Measurements from ENCODE around the gene SGMS1.

SGMS1 gene

DNA sequence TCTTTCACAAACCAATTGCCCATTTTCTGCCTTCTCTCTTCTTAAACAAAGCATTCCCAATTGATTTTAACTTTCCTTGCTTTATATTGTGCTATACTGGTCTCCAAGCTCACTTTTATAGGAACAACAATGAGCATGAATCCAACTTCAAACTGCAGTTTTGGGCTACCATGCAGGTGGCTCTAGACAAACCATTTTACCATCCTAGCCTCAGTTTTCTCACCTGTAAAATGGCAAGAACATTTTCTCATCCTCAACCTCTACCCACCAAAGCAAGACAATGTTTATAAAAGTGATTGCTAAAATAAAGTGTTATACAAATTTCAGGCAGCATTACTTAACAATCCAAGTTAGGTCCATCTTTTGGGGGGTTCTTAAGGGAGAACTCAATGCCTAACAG is 305.6 kb downstream of the SGMS1 start:
- DNase-seq = no peak

- DNase-seq = no peak
Measured at GRCh38 chr10:50316695-50317648, 306.8 kb downstream of the SGMS1 start.

DNA sequence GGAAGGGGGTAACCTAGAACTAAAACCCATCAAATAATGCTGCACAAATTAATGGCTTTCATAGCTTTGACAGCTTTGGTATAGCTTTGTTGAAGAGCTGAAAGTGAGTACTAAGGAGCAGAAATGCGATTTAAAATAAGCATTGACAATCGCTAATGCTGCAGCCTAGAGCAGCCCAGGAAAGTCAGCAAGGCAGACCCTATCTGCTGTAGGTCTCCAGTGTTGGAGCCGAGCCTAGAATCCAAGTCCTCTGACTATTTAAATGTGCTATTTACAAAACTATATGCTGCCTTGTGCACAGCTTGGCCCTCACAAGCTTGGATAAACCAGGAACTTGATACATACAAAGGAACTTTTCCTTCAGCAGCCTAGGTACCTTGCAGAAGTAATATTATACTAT is 307.6 kb downstream of the SGMS1 start:
- no peak for DNase-seq

- DNase-seq = no peak
Measured at GRCh38 chr10:50315424-50315823, 308.3 kb downstream of the SGMS1 start.

DNA sequence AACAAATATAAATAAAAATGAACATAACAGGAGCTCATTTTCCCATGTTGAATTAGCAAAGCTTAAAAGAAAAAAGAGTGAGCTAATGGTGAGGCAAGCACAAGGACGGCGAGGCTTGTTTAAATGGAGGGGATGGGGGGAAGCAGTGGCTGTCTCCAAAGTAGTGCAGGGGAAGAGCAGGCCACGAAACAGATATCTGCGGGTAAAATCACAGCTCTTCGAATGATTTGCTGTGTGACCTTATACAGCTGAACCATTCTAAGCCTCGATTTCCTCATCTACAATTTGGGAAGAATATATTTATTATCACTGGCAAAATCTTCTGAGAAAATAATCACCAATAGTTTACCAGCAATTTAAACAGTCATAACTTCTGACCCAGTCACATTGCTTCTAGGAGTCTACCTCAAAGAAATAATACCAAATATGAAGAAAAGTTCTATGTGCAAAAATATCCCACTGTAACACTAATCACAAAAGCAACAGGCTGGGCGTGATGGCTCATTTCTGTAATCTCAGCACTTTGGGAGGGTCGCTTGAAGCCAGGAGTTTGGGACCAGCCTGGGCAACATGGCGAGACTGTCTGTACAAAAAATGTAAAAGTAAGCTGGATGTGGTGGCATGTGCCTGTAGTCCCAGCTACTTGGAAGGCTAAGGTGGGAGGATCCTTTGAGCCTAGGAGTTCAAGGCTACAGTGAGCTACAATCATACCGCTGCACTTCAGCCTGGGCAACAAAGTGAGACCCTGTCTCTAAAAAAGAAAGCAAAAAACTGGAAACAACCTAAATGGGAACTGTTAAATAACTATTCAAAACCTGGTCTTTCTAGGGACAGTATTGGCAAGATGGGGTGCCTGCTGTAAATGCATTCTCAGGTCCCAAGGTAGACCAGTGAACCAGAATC is 309.3 kb downstream of the SGMS1 start:
- DNase-seq = no peak

DNA sequence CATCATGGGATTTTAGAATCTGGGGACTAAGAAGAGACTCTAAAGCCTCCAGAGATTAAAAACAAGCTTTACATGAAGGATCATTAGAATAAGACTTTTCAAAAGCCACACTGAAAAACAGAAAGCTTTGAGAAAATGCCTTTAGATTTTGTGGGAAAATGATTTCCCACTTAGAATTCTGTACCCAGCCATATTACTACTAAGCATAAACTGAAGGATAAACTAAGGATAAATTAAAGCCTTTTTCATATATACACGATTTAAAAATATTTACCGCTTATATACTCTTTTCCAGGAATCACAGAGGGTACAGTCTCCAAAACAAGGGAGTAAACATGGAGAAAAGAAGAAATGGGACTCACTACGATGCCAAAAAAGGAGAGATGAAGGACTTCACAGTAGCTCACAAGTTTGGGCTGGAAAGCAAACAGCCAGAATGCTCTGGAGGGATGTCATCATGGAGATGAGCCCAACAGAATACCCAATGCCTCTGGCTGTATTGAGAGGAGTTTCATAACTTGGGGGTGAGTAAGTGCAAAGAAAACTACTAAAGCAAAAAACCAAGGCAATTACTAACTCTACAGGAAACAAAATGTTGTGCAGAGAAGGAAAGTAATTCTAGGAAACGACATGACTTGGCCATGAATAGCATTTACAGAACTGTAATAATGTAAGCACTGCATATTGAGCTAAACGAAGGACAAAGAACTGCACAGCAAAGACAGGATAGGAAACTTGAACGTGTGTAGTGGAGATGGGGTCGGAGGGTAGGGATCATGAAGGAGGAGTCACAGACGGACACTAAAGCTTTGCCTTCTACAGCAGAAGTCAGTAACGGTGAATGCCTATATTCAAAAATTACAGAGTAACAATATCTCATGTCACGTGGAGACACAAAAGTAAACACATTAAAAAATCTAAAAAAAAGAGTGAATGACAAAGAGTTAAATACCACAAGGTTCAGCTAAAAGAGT is 311.0 kb downstream of the SGMS1 start:
- DNase-seq = no peak

DNA sequence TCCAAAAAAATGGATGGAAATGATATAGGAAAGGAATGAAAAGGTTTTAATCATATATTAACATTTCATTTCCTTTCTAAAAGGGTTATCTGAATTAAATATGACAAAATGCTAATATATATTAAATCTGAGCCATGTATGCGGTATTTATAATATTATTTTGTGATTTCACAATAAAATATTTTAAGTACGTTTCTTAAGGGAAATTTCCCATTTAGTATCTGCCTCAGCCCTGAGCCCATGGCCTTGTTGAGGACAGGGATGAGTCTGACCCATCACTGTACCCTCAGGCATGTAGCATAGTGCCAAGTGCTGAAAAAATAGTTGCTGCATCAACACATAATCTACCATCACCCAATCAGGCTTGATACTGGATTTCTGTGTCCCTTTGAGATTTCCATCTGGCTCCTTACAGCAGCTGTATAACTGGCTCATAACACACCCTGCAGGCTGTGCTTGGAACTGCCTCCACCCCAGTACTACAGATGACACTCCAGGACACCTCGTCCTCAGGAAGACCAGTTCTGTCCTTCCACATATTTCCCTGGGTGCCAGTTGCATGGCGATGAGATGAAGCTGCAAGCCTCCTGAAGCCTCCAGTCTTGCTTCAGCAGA is 313.1 kb downstream of the SGMS1 start:
- DNase-seq = no peak

DNA sequence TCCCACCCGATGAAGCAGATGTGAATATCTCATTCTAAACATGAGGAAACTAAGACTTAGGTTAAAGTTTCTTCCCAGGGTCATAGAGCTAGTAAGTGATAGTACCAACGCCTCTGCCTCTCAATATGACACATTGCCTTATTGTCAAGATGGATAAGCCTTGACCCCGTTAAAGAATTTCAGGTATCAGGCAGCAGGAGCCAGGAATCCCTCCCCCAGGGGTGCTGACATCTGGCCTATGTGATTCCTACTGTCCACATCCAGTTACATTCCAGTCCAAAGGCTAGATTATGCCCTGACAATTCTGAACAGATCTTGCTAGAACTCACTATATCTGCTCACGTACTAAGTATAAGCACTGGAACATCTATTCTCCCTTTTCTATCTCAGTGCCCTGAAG is 314.4 kb downstream of the SGMS1 start:
- DNase-seq = no peak

DNA sequence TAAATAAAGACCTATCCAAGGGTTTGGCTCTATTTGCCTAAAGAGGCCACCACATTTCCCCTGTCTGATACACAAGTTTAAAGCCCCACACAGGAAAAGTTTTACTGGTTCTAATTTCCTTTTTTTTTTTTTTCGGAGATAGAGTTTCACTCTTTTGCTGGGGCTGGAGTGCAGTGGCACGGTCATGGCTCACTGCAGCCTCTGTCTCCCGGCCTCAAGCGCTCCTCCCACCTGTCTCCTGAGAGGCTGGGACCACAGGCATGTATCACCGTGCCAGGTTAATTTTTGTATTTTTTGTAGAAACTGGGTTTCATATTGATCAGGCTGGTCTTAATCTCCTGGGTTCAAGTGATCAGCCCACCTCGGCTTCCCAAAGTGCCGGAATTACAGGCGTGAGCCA is 319.1 kb downstream of the SGMS1 start:
- no peak for DNase-seq

DNA sequence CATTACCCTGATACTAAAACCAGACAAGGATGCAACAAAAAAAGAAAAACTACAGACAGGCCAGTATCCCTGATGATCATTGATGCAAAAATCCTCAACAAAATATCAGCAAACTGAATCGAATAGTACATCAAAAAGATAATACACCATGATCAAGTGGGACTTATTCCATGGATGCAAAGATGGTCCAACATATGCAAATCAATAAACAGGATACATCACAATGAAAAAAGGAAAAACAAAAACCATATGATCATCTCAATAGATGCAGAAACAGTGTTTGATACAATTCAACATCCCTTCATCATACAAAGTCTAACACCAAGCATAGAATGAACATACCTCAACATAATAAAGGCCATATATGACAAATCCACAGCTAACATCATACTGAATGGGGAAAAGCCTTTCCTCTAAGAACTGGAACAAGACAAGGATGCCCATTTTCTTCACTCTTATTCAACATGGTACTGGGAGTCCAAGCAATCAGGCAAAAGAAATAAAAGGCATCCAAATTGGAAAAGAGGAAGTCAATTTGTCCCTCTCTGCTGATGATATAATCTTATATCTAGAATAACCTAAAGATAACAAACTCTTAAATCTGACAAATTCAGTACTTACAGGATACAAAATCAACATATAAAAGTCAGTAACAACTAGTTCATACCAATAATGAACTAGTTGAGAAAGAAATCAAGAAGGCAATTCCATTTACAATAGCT is 323.6 kb downstream of the SGMS1 start:
- DNase-seq = no peak

DNA sequence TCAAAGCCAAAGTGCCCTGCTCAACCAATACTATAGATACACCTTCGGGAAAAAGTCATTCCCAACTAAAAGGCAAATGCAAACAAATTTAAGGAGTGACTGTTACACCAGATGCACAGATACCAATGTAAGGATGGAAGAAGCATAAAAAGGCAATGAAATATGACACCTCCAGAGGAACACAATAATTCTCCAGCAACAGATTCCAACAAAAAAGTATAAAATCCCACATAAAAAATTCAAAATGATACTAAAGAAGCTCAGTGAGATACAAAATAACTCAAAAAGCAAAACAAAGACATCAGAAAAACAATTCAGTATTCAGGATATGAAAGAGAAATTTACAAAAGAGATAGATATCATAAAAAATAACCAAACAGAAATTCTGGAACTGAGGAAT is 328.4 kb downstream of the SGMS1 start:
- DNase-seq = no peak

DNA sequence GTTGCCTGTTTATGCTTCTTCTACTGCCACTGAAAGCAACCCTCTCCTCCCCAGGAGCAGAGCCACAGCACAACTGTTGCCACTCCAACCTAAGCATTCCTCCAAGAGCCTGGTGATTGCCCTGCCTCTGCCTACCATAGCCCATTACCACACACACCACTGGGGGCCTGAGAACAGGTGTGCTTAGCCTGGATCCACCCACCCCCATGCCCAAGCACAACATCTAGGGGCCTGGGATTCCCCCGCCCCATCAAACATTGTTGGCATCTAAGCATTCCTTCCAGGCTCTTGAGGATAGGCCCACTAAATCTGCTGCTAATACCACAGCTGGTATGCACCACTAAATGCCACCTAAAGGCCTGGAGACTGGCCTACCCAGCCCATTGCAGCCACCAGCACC is 329.2 kb downstream of the SGMS1 start:
- no peak for DNase-seq

DNA sequence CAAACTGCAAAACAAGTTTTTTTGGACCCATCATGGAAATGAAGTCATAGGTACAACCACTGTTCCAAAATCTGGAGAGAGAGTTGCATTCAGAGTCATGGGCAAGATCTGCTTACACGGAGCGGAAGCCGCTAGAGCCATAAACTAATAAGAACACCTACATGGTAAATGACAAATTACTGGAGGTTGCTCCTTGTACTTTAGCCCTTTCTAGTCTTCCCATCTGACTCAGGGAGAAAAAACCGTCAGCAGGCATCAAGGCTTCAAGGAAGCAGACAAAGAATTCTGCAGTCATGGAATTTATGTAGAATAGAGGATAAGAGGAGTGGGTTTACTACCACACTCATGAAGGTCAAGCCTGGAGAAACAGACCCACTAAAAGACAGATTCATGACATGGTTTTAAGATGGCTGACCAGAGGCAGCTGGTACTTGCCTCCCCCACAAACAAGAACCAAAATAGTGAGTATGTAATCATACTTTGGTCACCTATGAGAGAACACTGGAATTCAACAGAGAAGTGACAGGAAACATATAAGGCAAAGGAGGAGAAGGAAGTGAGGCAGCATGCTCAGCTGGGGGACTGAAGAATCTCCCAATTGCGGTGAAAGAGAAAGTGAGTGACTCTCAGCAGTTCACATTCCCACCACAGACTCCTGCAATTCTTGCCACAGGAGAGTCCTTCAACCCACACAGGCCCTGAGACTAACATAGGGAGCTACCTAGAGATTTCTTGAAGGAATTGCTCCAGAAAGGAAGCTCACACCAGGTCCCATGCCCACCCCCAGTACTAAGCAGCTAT is 330.0 kb downstream of the SGMS1 start:
- DNase-seq = no peak

GRCh38 chr10:50291261-50291850 is 332.4 kb downstream of the SGMS1 start:
- DNase-seq = no peak

GRCh38 chr10:50289196-50289595 is 334.6 kb downstream of the SGMS1 start:
- no peak for DNase-seq

- no peak for DNase-seq
Measured at GRCh38 chr10:50286996-50287803, 336.6 kb downstream of the SGMS1 start.

DNA sequence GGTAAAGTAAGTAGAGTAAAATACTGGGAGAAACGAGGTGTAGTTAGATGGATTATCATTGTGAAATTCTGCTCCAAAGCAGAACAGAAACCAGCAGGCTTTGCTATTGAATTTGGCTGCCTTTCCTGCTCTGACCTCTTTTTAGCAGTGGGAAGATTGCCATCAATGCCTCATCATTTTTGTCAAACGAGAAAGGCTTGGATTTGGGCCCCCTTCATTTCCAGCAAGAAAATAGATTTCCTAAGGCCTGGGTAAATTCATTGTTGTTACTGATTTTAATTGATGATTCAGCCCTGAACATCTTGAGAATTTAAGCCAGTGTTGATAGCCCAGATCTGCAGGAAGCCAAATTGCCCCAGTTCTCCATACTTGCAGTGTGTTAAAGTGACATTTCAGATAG is 337.2 kb downstream of the SGMS1 start:
- no peak for DNase-seq

DNA sequence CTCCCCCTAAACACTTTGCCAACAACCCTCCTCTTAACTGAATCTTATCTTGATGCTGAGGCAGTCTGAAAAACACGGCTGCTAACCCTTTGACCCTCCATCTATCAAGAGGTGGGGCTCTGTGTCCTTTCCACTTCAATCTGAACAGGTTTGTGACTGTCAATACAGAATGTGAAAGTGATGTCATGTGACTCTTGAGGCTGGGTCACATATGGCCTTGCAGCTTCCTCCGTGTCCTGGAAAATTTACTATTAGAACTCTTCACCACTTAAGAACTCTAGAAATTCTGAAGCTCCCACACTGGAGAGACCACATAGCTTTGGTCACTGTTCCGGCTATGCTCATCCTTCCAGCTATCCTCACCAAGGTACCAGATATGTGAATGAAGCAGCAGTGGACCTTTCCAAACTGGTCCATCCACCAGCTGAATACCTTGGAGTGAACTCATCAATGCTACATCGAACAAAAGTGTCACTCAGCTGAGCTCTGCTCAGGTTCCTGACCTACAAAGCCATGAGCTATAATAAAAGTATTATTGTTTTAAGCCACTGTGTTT is 341.7 kb downstream of the SGMS1 start:
- no peak for DNase-seq
